Endothelial cell of umbilical vein (primary cell): ENCODE data around the gene EVPLL.
"Not testable (repeated sequence)": the region's sequence is repeated elsewhere in the genome, so short reads cannot be mapped to it uniquely, and the experiment has no call there.

Experiments
- JUN ChIP-seq: IDR thresholded peaks from 2 replicates; pipeline ENCODE4 v1.6.1; 2011; ENCODE audit warnings: borderline replicate concordance, low read depth; ENCODE audit not compliant: insufficient read length, insufficient read depth
- POLR2A ChIP-seq: IDR thresholded peaks from 2 replicates; pipeline ENCODE4 v1.6.1; 2012; ENCODE audit warnings: low read depth, mild to moderate bottlenecking, control low read depth, low read length
- POLR2AphosphoS5 ChIP-seq: IDR thresholded peaks from 2 replicates; pipeline ENCODE4 v1.6.1; 2012; ENCODE audit warnings: low read depth, mild to moderate bottlenecking, control low read depth, low read length, moderate library complexity; ENCODE audit not compliant: insufficient read depth
- TF ChIP-seq, protein P1 (sequence below), 2 donors: IDR thresholded peaks; 1 replicate in 1 of 2; 2 replicates in 1 of 2; pipeline ENCODE4 v1.5.1; 2011; ENCODE audit warnings: low read length in 2 of 2, mild to moderate bottlenecking in 2 of 2, moderate library complexity in 2 of 2, control low read depth in 1 of 2, inconsistent platforms in 1 of 2, low read depth in 1 of 2; ENCODE audit not compliant: insufficient read depth in 1 of 2; ENCODE audit errors: extremely low read depth in 1 of 2

DNA sequence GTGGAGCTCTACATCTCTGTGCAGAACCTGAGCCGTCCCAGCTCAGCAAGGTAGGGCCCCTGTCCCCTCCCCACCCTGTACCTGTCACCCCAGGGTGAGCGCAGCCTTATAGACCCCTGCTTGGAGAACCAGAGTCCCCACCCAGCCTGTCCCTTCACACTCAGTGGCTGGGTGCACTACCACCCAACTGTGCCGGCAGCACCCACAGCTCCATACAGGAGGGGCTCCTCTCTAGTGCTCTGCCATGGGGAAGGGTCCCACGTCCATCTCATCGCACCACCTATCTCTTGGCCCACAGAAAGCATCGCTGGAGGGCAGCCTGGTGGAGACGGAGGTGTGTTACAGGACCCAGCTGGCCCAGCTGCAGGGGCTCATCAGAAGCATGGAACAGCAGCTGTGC is 45.4 kb downstream of the EVPLL start:
- TF ChIP-seq, protein P1, sequence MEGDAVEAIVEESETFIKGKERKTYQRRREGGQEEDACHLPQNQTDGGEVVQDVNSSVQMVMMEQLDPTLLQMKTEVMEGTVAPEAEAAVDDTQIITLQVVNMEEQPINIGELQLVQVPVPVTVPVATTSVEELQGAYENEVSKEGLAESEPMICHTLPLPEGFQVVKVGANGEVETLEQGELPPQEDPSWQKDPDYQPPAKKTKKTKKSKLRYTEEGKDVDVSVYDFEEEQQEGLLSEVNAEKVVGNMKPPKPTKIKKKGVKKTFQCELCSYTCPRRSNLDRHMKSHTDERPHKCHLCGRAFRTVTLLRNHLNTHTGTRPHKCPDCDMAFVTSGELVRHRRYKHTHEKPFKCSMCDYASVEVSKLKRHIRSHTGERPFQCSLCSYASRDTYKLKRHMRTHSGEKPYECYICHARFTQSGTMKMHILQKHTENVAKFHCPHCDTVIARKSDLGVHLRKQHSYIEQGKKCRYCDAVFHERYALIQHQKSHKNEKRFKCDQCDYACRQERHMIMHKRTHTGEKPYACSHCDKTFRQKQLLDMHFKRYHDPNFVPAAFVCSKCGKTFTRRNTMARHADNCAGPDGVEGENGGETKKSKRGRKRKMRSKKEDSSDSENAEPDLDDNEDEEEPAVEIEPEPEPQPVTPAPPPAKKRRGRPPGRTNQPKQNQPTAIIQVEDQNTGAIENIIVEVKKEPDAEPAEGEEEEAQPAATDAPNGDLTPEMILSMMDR (IDR thresholded peaks at IDR 0.05; ENCODE audit: extremely low read depth in 1 of 2, insufficient read depth in 1 of 2, low read depth in 1 of 2, low read length in 2 of 2), result not testable (repeated sequence)
- TF ChIP-seq POLR2A, JUN, POLR2AphosphoS5: not testable (repeated sequence)
